Breast epithelium (tissue), 3 donors: ENCODE measurements around the gene SMIM5.

Experiments used
- CTCF ChIP-seq, 3 donors: fragments of 450-650 bp; IDR thresholded peaks; one replicate each; pipeline ENCODE4 v1.5.1; 2016 to 2017; ENCODE audit warnings: antibody characterized with exemption in 3 of 3, mild to moderate bottlenecking in 3 of 3, moderate library complexity in 3 of 3
- POLR2A ChIP-seq: fragments of 450-650 bp; IDR thresholded peaks from one replicate; pipeline ENCODE4 v1.6.1; 2016; ENCODE audit warnings: antibody characterized with exemption, mild to moderate bottlenecking, moderate library complexity
- POLR2AphosphoS5 ChIP-seq, 3 donors: sonication (generic); formaldehyde crosslinking; IDR thresholded peaks; one replicate each; pipeline ENCODE4 v1.6.1; 2017; ENCODE audit warnings: antibody characterized with exemption in 3 of 3

GRCh38 chr17:75637551-75637950 is 4.3 kb downstream of the SMIM5 start:
- TF ChIP-seq POLR2AphosphoS5 (IDR thresholded peaks at IDR 0.05), result no peak
- TF ChIP-seq POLR2A, result no peak
- TF ChIP-seq CTCF (IDR thresholded peaks at IDR 0.05), result no peak
